GM12878 (cell line): ENCODE results near the gene GORASP2. TPM values are rescaled to one million over a fixed set of nuclear protein-coding genes. Genes with fewer than 3 reads are reported as not detected.

ENCODE experiments used
- ATAC-seq: fragments of 200-7000 bp; cut with Tn5 transposase; 3 replicates; pipeline ENCODE4 v1.9.1; 2020; ENCODE audit warnings: mild to moderate bottlenecking, moderate library complexity
- BruUV-seq: library from RNA; stranded (reverse); fragments of 400-500 nt; replicated peaks from 2 replicates; lab custom pipeline; 2021; lab: Mats Ljungman, UMichigan
- CTCF ChIA-PET: fragments of 300-600 bp; sonication (Branson Sonifier 250); formaldehyde crosslinking; extraction: SDS; loops from one replicate; lab custom pipeline; 2021; ENCODE audit warnings: inconsistent platforms; lab: Yijun Ruan, JAX
- POLR2A ChIA-PET: fragments of 350-600 bp; formaldehyde crosslinking; extraction: SDS; loops from one replicate; lab custom pipeline; 2021; ENCODE audit warnings: inconsistent platforms; lab: Charles Lee
- RAD21 ChIA-PET: fragments of 300-600 bp; sonication (Branson Sonifier 250); formaldehyde crosslinking; loops from one replicate; lab custom pipeline; 2023; ENCODE audit warnings: antibody characterized with exemption; ENCODE audit not compliant: unreplicated experiment; lab: Charles Lee
- SMC1A ChIA-PET: fragments of 300-600 bp; sonication (Branson Sonifier 250); formaldehyde crosslinking; loops from one replicate; lab custom pipeline; 2023; ENCODE audit not compliant: unreplicated experiment, uncharacterized antibody; lab: Charles Lee
- DNase-seq: peaks from one replicate; pipeline ENCODE4 v3.0.0-alpha.2; 2011; ENCODE audit warnings: low read depth, low spot score
- FAIRE-seq: peaks from 3 replicates; lab custom pipeline; 2011; peaks lifted over from hg19 to GRCh38; lab: Jason Lieb, UNC
- H2AFZ ChIP-seq: 2 replicates; pipeline ENCODE4 v1.6.0; 2011; ENCODE audit warnings: low read depth, low read length, control low read depth; ENCODE audit not compliant: control insufficient read depth
- H3K27ac ChIP-seq: 2 replicates; pipeline ENCODE4 v1.5.1; 2011; ENCODE audit warnings: control low read depth; ENCODE audit not compliant: control insufficient read depth, insufficient read depth
- H3K27me3 ChIP-seq, 2 experiments: replicated peaks in 1 of 2; 2 replicates each; pipeline versions ENCODE4 v1.6.0 to v1.6.1; 2011; ENCODE audit warnings: low read length in 1 of 2; ENCODE audit not compliant: control insufficient read depth in 2 of 2, insufficient read depth in 2 of 2
- H3K36me3 ChIP-seq, 2 experiments: 2 replicates each; pipeline ENCODE4 v1.5.1; 2011; ENCODE audit warnings: low read length in 1 of 2; ENCODE audit not compliant: control insufficient read depth in 2 of 2, insufficient read depth in 2 of 2
- H3K4me1 ChIP-seq: 2 replicates; pipeline ENCODE4 v1.6.1; 2011; ENCODE audit warnings: mild to moderate bottlenecking, low read length, moderate library complexity, mixed read lengths; ENCODE audit not compliant: control insufficient read depth, insufficient read depth
- H3K4me2 ChIP-seq: 2 replicates; pipeline ENCODE4 v1.6.0; 2011; ENCODE audit warnings: control low read depth; ENCODE audit not compliant: control insufficient read depth, insufficient read depth
- H3K4me3 ChIP-seq: fragments of 200-600 bp; sonication (generic); 2 replicates; pipeline ENCODE4 v1.5.1; 2016
- H3K79me2 ChIP-seq: 2 replicates; pipeline ENCODE4 v1.6.0; 2011; ENCODE audit warnings: low read length; ENCODE audit not compliant: control insufficient read depth, insufficient read depth
- H3K9ac ChIP-seq: 2 replicates; pipeline ENCODE4 v1.8.0; 2011; ENCODE audit warnings: low read length, control low read depth, mixed read lengths; ENCODE audit not compliant: control insufficient read depth, insufficient read depth
- H3K9me3 ChIP-seq: replicated peaks from 3 replicates; pipeline ENCODE4 v1.5.1; 2011; ENCODE audit warnings: mild to moderate bottlenecking, low read length; ENCODE audit not compliant: control insufficient read depth, insufficient read depth
- H4K20me1 ChIP-seq: 2 replicates; pipeline ENCODE4 v1.6.0; 2011; ENCODE audit not compliant: control insufficient read depth, insufficient read depth
- CBX3 ChIP-seq: fragments of 200-600 bp; sonication (generic); IDR thresholded peaks from 2 replicates; pipeline ENCODE4 v1.6.1; 2016; ENCODE audit warnings: low read depth, borderline replicate concordance
- FOXM1 ChIP-seq: IDR thresholded peaks from 2 replicates; pipeline ENCODE4 v1.6.1; 2012; ENCODE audit warnings: low read depth, mild to moderate bottlenecking, inconsistent platforms, low read length, moderate library complexity
- KLF5 ChIP-seq: fragments of 450-650 bp; IDR thresholded peaks from 2 replicates; pipeline ENCODE4 v1.6.1; 2014; ENCODE audit warnings: mild to moderate bottlenecking; ENCODE audit not compliant: partially characterized antibody
- MAX ChIP-seq: IDR thresholded peaks from 2 replicates; pipeline ENCODE4 v1.6.1; 2012; ENCODE audit warnings: low read depth, low read length, improper control_type of control experiment
- MTA3 ChIP-seq: IDR thresholded peaks from 2 replicates; pipeline ENCODE4 v1.6.1; 2012; ENCODE audit warnings: low read length, inconsistent platforms, borderline replicate concordance
- RBBP5 ChIP-seq: fragments of 200-600 bp; sonication (generic); conservative IDR thresholded peaks from 2 replicates; pipeline ENCODE4 v1.6.1; 2016
- STAT3 ChIP-seq: IDR thresholded peaks from 2 replicates; pipeline ENCODE4 v1.6.1; 2011; ENCODE audit warnings: low read depth, low read length, improper control_type of control experiment
- YY1 ChIP-seq: IDR thresholded peaks from 2 replicates; pipeline ENCODE4 v1.6.1; 2011; ENCODE audit warnings: low read depth, mild to moderate bottlenecking, low read length
- ZBTB11 ChIP-seq: fragments of 450-650 bp; formaldehyde crosslinking; IDR thresholded peaks from 2 replicates; pipeline ENCODE4 v1.5.0; 2022; ENCODE audit warnings: mild to moderate bottlenecking, missing genetic modification characterization
- WGBS: methylation state at CpG from one replicate; pipeline ENCODE4 v1.1.6; 2016; ENCODE audit warnings: low lambda C conversion rate; ENCODE audit not compliant: insufficient replicate concordance, insufficient coverage; ENCODE audit errors: missing lambda C conversion rate; 5-methylcytosine and 5-hydroxymethylcytosine counted together
- in situ Hi-C: fragments of 300-500 bp; cut with MboI; formaldehyde crosslinking; loops from 9 replicates; pipeline ENCODE4 v1.14.3; 2018; ENCODE audit warnings: mixed read lengths
- intact Hi-C: fragments of 100-400 bp; cut with micrococcal nuclease; formaldehyde crosslinking; loops from one replicate; pipeline ENCODE4 v1.14.2; 2022; ENCODE audit not compliant: unreplicated experiment
- polyA plus RNA-seq, 11 experiments: library from polyadenylated mRNA; depleted of rRNA in 4 of 11; unstranded in 6 of 11; stranded (reverse) in 5 of 11; fragments of >200 nt; fragmentation: Nextera tagmentation in 4 of 11; fragmentation: Illumina TruSeq in 1 of 11; extraction: Ambion mirVana in 4 of 11; extraction: Trizol in 1 of 11; gene quantifications; 1 replicate in 1 of 11; 2 replicates in 10 of 11; pipeline versions ENCODE4 v1.2.1 to v1.2.3, GENCODE V29; 2011 to 2016; ENCODE audit warnings: inconsistent platforms in 2 of 11, missing spikeins in 2 of 11, low read depth in 1 of 11
- total RNA-seq, 4 experiments: library from RNA; depleted of rRNA in 3 of 4; stranded (reverse); fragments of >200 nt in 3 of 4; fragmentation: Illumina TruSeq in 1 of 4; extraction: Trizol in 1 of 4; gene quantifications; 2 replicates each; pipeline versions ENCODE4 v1.2.1 to v1.2.3, GENCODE V29; 2013 to 2021
- TF ChIP-seq, protein P1 (sequence below): fragments of 450-650 bp; formaldehyde crosslinking; IDR thresholded peaks from 2 replicates; pipeline ENCODE4 v1.4.0; 2022; ENCODE audit warnings: mild to moderate bottlenecking, moderate library complexity
- TF ChIP-seq, protein P2 (sequence below): fragments of 450-650 bp; IDR thresholded peaks from 2 replicates; pipeline ENCODE4 v1.6.1; 2018; ENCODE audit warnings: borderline replicate concordance, mild to moderate bottlenecking; ENCODE audit not compliant: partially characterized antibody

The GORASP2 gene
- total and polyA plus RNA-seq, 10 of the 15 experiments (the other 5 are each of a cell fraction or from before 2014, with no cell fraction given): 26.3 to 169 (median 103) TPM

GRCh38 chr2:170930131-170930990 lies 1.3 kb downstream of the GORASP2 start (continued):
- TF ChIP-seq, protein P1, sequence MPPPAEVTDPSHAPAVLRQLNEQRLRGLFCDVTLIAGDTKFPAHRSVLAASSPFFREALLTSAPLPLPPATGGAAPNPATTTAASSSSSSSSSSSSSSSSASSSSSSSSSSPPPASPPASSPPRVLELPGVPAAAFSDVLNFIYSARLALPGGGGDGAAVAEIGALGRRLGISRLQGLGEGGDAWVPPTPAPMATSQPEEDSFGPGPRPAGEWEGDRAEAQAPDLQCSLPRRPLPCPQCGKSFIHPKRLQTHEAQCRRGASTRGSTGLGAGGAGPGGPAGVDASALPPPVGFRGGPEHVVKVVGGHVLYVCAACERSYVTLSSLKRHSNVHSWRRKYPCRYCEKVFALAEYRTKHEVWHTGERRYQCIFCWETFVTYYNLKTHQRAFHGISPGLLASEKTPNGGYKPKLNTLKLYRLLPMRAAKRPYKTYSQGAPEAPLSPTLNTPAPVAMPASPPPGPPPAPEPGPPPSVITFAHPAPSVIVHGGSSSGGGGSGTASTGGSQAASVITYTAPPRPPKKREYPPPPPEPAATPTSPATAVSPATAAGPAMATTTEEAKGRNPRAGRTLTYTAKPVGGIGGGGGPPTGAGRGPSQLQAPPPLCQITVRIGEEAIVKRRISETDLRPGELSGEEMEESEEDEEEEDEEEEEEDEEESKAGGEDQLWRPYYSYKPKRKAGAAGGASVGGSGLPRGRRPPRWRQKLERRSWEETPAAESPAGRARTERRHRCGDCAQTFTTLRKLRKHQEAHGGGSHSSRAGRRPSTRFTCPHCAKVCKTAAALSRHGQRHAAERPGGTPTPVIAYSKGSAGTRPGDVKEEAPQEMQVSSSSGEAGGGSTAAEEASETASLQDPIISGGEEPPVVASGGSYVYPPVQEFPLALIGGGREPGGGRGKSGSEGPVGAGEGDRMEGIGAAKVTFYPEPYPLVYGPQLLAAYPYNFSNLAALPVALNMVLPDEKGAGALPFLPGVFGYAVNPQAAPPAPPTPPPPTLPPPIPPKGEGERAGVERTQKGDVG (CRISPR knock-in tag): no peak
- TF ChIP-seq, all 136 proteins: peak for 37

- SMC1A ChIA-PET: interaction anchor here (0.7 to 5.5 kb wide), 5 partner anchors 15 to 1172 kb away, joined by 3 to 55 read pairs (median 8); no protein-coding TSS in a partner anchor
- Histone ChIP-seq H3K4me1 (no peaks in the 10 kb centered on the region), H3K79me2 (peaks cover 66% of the 10 kb centered on the region), H3K27ac (peak overlapping the region; percentile 88), H4K20me1 (no peaks in the 10 kb centered on the region), H3K9ac (peak overlapping the region; percentile 93), H3K4me3 (peak overlapping the region; percentile 90), H3K36me3 (no peaks in the 10 kb centered on the region), H3K9me3 (no peaks in the 10 kb centered on the region), H3K4me2 (peak overlapping the region; percentile 80), H3K27me3 (no peaks in the 10 kb centered on the region), H2AFZ (no peak overlapping the region)
- WGBS: 68% methylated on average over 4 of the region's 4 CpGs
- no peak for FAIRE-seq
- in situ Hi-C loops: loop anchor here (25.0 kb wide), 1 partner anchor 1631 kb away; the partner anchor contains the start of gene PDK1
- POLR2A ChIA-PET: interaction anchor here (1.0 to 1.1 kb wide), 3 partner anchors 14 to 508 kb away, joined by 3 to 4 read pairs (median 3); no protein-coding TSS in a partner anchor
- ATAC-seq: no peak
- intact Hi-C loops: no loop called here
- BruUV-seq: no TSS peak
- no peak for DNase-seq
- RAD21 ChIA-PET: interaction anchor here (0.9 to 2.7 kb wide), 6 partner anchors 10 to 479 kb away, joined by 3 to 23 read pairs (median 4); no protein-coding TSS in a partner anchor
- CTCF ChIA-PET: interaction anchor here (0.9 to 6.5 kb wide), 10 partner anchors 8 to 756 kb away, joined by 3 to 53 read pairs (median 5); partner anchors contain the start of gene DYNC1I2
- TF ChIP-seq FOXM1: no peak
- no peak for TF ChIP-seq RBBP5
- TF ChIP-seq MTA3: no peak
- TF ChIP-seq MAX: no peak
- no peak for TF ChIP-seq ZBTB11 (CRISPR knock-in tag)
- no peak for TF ChIP-seq KLF5
- TF ChIP-seq YY1: no peak
- no peak for TF ChIP-seq STAT3
- TF ChIP-seq, protein P2, sequence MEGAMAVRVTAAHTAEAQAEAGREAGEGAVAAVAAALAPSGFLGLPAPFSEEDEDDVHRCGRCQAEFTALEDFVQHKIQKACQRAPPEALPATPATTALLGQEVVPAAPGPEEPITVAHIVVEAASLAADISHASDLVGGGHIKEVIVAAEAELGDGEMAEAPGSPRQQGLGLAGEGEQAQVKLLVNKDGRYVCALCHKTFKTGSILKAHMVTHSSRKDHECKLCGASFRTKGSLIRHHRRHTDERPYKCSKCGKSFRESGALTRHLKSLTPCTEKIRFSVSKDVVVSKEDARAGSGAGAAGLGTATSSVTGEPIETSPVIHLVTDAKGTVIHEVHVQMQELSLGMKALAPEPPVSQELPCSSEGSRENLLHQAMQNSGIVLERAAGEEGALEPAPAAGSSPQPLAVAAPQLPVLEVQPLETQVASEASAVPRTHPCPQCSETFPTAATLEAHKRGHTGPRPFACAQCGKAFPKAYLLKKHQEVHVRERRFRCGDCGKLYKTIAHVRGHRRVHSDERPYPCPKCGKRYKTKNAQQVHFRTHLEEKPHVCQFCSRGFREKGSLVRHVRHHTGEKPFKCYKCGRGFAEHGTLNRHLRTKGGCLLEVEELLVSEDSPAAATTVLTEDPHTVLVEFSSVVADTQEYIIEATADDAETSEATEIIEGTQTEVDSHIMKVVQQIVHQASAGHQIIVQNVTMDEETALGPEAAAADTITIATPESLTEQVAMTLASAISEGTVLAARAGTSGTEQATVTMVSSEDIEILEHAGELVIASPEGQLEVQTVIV: no peak
- TF ChIP-seq CBX3: no peak
These were observed 1.9 kb downstream of the GORASP2 start for GRCh38 chr2:170930991-170931266.
